ENCODE results near the gene AFF3.

AFF3 gene

DNA sequence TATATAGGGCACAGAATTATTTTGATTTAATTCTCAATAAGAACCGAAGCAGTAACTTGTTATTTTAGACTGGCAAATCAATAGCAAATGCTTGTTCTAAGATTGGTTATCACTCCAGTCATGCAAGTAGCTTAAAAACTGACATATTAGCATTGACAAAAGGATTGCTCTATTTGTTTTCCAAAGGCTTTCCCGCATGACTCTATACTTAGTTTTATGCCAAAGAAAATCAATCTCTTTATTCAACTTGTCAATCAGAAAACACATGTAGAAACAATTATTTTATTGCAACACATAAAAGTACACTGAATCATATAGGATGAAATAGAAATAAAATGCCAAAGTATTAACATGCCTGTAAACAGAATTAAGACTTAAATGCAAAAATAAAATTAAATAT lies 108.4 kb downstream of the AFF3 start:
- no peak for TF ChIP-seq CEBPB (IDR thresholded peaks at IDR 0.05)
- TF ChIP-seq EP300 (IDR thresholded peaks at IDR 0.05; ENCODE audit: borderline replicate concordance): no peak
- TF ChIP-seq ZBTB7A (IDR thresholded peaks at IDR 0.05; ENCODE audit: low read depth): no peak
- TF ChIP-seq, protein P1, sequence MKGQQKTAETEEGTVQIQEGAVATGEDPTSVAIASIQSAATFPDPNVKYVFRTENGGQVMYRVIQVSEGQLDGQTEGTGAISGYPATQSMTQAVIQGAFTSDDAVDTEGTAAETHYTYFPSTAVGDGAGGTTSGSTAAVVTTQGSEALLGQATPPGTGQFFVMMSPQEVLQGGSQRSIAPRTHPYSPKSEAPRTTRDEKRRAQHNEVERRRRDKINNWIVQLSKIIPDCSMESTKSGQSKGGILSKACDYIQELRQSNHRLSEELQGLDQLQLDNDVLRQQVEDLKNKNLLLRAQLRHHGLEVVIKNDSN (IDR thresholded peaks at IDR 0.05): no peak
- TF ChIP-seq, protein P2, sequence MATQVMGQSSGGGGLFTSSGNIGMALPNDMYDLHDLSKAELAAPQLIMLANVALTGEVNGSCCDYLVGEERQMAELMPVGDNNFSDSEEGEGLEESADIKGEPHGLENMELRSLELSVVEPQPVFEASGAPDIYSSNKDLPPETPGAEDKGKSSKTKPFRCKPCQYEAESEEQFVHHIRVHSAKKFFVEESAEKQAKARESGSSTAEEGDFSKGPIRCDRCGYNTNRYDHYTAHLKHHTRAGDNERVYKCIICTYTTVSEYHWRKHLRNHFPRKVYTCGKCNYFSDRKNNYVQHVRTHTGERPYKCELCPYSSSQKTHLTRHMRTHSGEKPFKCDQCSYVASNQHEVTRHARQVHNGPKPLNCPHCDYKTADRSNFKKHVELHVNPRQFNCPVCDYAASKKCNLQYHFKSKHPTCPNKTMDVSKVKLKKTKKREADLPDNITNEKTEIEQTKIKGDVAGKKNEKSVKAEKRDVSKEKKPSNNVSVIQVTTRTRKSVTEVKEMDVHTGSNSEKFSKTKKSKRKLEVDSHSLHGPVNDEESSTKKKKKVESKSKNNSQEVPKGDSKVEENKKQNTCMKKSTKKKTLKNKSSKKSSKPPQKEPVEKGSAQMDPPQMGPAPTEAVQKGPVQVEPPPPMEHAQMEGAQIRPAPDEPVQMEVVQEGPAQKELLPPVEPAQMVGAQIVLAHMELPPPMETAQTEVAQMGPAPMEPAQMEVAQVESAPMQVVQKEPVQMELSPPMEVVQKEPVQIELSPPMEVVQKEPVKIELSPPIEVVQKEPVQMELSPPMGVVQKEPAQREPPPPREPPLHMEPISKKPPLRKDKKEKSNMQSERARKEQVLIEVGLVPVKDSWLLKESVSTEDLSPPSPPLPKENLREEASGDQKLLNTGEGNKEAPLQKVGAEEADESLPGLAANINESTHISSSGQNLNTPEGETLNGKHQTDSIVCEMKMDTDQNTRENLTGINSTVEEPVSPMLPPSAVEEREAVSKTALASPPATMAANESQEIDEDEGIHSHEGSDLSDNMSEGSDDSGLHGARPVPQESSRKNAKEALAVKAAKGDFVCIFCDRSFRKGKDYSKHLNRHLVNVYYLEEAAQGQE (IDR thresholded peaks at IDR 0.05; ENCODE audit: low read depth): no peak
- no peak for TF ChIP-seq TAF1 (IDR thresholded peaks at IDR 0.05; ENCODE audit: low read depth)
- TF ChIP-seq TEAD4 (IDR thresholded peaks at IDR 0.05): no peak
- TF ChIP-seq TCF12 (IDR thresholded peaks at IDR 0.05; ENCODE audit: low read depth): no peak
- no peak for TF ChIP-seq CREB1 (IDR thresholded peaks at IDR 0.05; ENCODE audit: low read depth)
- no peak for TF ChIP-seq YY1 (IDR thresholded peaks at IDR 0.05; ENCODE audit: low read depth)
- TF ChIP-seq, protein P3, sequence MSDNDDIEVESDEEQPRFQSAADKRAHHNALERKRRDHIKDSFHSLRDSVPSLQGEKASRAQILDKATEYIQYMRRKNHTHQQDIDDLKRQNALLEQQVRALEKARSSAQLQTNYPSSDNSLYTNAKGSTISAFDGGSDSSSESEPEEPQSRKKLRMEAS (IDR thresholded peaks at IDR 0.05): no peak
- TF ChIP-seq RAD21 (IDR thresholded peaks at IDR 0.05; ENCODE audit: low read depth): no peak
- no peak for TF ChIP-seq EGR1 (IDR thresholded peaks at IDR 0.05)
- no peak for TF ChIP-seq FOXM1 (IDR thresholded peaks at IDR 0.05; ENCODE audit: borderline replicate concordance, low read depth)

DNA sequence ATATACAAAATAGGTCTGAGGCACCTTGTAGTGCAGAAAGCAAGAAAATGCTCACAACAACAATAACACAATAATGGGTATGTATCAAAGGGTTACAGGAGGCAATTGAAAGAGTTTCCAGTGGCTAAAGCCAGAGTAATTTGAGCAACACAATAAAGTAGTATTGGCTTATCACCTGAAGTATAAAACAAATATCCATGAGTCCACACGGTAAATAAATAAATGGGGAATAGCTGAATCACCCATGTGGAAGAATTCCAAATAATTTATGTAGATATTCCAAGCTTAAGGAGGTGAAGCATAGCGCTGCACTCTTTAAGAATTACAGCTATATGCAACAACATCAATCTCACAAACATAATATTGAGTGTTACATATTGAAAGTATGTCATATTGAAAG lies 110.8 kb downstream of the AFF3 start:
- TF ChIP-seq NFIC (IDR thresholded peaks at IDR 0.05) (no peak), TEAD4 (IDR thresholded peaks at IDR 0.05) (no peak), CEBPB (IDR thresholded peaks at IDR 0.05) (no peak), ZBTB7A (IDR thresholded peaks at IDR 0.05; ENCODE audit: low read depth) (no peak), FOXM1 (IDR thresholded peaks at IDR 0.05; ENCODE audit: borderline replicate concordance, low read depth) (no peak), RAD21 (IDR thresholded peaks at IDR 0.05; ENCODE audit: low read depth) (no peak)
- TF ChIP-seq, protein P3 (IDR thresholded peaks at IDR 0.05): no peak
- TF ChIP-seq, protein P2 (IDR thresholded peaks at IDR 0.05; ENCODE audit: low read depth): no peak
- TF ChIP-seq, protein P1 (IDR thresholded peaks at IDR 0.05): no peak

DNA sequence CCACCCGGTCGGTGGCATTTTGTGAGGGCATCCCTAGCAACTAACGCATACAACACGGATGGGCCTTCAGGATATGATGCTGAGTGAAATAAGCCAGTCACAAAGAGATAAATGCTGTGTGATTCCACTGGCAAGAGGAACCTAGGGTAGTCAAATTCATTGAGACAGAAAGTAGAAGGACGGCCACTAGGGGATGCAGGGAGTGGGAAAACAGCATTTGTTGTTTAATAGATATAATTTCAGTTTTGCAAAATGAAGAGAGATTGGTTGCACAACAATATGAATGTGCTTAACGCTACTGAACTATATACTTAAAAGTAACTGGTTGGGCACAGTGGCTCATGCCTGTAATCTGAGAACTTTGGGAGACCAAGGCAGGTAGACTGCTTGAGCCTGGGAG lies 112.9 kb downstream of the AFF3 start:
- TF ChIP-seq YY1 (IDR thresholded peaks at IDR 0.05; ENCODE audit: low read depth) (no peak), EGR1 (IDR thresholded peaks at IDR 0.05) (no peak), NFIC (IDR thresholded peaks at IDR 0.05) (no peak), ZBTB7A (IDR thresholded peaks at IDR 0.05; ENCODE audit: low read depth) (no peak), CEBPB (IDR thresholded peaks at IDR 0.05) (no peak), FOXM1 (IDR thresholded peaks at IDR 0.05; ENCODE audit: borderline replicate concordance, low read depth) (no peak), EP300 (IDR thresholded peaks at IDR 0.05; ENCODE audit: borderline replicate concordance) (no peak), RAD21 (IDR thresholded peaks at IDR 0.05; ENCODE audit: low read depth) (no peak), TEAD4 (IDR thresholded peaks at IDR 0.05) (no peak), CREB1 (IDR thresholded peaks at IDR 0.05; ENCODE audit: low read depth) (no peak), TAF1 (IDR thresholded peaks at IDR 0.05; ENCODE audit: low read depth) (no peak), TCF12 (IDR thresholded peaks at IDR 0.05; ENCODE audit: low read depth) (no peak)
- TF ChIP-seq, protein P3 (IDR thresholded peaks at IDR 0.05): no peak
- TF ChIP-seq, protein P2 (IDR thresholded peaks at IDR 0.05; ENCODE audit: low read depth): no peak
- TF ChIP-seq, protein P1 (IDR thresholded peaks at IDR 0.05): no peak

DNA sequence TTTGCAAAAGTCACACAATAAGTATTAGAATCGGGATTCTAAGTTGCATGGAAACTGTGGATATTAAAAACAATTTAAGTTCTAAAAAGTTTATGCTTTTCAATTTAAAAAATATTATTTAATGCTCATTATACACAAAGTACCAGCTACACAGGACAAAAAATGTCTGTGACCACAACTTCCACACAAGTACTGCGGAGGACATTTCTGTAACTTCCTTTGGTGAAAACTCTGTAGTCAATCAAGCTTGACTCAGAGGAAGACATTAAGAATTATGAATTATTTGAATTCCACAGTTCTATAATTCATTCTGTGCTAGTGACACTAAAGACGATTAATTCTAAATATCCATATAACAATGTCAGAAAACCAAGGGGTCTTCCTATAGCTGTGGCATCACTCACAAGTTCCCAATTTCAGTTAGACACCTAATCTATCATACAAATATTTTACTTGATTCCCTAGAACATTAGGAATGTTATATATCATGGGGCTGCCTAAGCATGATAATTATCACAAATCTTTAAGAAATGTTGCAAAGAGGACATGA lies 120.5 kb downstream of the AFF3 start:
- TF ChIP-seq RAD21 (IDR thresholded peaks at IDR 0.05; ENCODE audit: low read depth) (no peak), TAF1 (IDR thresholded peaks at IDR 0.05; ENCODE audit: low read depth) (no peak), EP300 (IDR thresholded peaks at IDR 0.05; ENCODE audit: borderline replicate concordance) (no peak), EGR1 (IDR thresholded peaks at IDR 0.05) (no peak), YY1 (IDR thresholded peaks at IDR 0.05; ENCODE audit: low read depth) (no peak), CREB1 (IDR thresholded peaks at IDR 0.05; ENCODE audit: low read depth) (no peak), CEBPB (IDR thresholded peaks at IDR 0.05) (no peak), TEAD4 (IDR thresholded peaks at IDR 0.05) (no peak), NFIC (IDR thresholded peaks at IDR 0.05) (no peak), TCF12 (IDR thresholded peaks at IDR 0.05; ENCODE audit: low read depth) (no peak)
- TF ChIP-seq, protein P2 (IDR thresholded peaks at IDR 0.05; ENCODE audit: low read depth): no peak
- TF ChIP-seq, protein P1 (IDR thresholded peaks at IDR 0.05): no peak
- TF ChIP-seq, protein P3 (IDR thresholded peaks at IDR 0.05): no peak

All from Ishikawa (cell line).